Measurements from ENCODE around the gene CYP2C19.
"Not testable (repeated sequence)": the region's sequence is repeated elsewhere in the genome, so short reads cannot be mapped to it uniquely, and the experiment has no call there.

The CYP2C19 gene

GRCh38 chr10:94762393-94762792 lies at the start of gene CYP2C19:
CYP2C19 (plus strand) TSS chr10:94762681; CDS start chr10:94762706, 25 bp downstream.
- DNase-seq (ENCODE audit: low spot score): no peak

DNA sequence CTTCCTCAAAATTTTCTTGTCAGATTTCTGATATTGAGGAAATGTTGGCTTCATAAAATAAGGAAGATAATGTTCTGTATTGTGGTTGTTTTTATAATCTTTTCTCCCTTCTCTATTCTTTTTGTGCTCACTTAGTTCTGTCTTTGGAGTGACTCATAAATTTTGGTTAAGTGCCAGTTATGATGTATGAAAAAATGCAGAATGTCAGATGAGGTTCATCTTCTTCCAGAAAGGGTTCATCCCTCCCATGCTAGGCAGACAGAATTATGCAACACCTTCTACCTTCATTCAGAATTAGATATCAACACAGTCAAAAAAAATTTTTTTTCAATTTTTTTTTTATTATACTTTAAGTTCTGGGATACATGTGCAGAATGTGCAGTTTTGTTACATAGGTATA lies 36.6 kb upstream of the CYP2C19 start:
- DNase-seq (ENCODE audit: low spot score): no peak

GRCh38 chr10:94735197-94735596 lies 27.3 kb upstream of the CYP2C19 start:
- no peak for DNase-seq (ENCODE audit: low spot score)

DNA sequence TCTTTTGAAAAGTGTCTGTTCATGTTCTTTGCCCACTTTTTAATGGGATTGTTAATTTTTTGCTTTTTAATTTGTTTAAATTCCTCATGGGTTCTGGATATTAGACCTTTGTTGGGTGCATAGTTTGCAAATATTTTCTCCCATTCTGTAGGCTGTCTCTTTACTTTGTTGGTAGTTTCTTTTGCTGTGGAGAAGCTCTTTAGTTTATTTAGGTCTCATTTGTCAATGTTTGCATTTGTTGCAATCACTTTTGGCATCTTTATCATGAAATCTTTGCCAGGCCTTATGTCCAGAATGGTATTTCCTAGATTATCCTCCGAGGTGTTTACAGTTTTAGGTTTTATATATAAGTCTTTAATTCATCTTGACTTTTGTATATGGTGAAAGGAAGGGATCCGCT lies 23.9 kb upstream of the CYP2C19 start:
- DNase-seq (ENCODE audit: low spot score): no peak

DNA sequence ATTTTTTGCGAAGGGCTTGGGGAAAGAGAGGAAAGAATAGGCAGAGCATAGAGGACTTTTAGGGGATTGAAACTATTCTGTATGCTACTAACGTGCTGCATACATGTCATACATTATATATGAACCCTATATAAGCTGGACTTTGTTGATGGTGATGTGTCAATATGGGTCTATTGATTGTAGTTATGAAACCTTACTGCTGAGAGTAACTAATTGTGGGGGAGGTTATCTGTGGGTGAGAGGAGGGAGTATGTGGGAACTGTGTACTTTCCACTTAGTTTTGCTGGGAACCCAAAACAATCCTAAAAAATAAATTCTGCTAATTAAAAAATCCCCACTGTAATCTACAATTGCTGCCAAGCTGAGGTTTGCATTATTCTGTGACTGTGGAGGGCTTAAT lies 15.3 kb upstream of the CYP2C19 start:
- DNase-seq (ENCODE audit: low spot score): no peak

DNA sequence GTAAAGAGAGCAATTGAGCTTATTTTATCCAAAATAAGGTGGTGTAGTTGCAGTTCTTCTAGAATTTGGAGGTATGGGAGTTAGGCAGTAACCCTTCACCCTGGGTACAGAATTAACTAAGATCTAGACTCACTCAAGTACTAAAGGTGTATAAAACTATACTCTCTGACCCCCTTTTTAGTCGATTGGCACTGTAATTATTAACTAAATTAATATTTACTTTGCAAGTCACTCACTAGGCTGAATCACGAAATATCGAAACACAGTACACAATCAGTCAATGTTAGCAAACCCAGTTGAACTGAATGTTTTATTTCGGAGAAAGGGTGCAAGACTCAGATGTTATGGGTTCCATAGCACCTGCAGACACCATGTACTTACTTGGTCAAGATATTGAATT lies 14.6 kb upstream of the CYP2C19 start:
- DNase-seq (ENCODE audit: low spot score): no peak

- DNase-seq (ENCODE audit: low spot score): no peak
These were observed 4.6 kb upstream of the CYP2C19 start for GRCh38 chr10:94757916-94758315.

DNA sequence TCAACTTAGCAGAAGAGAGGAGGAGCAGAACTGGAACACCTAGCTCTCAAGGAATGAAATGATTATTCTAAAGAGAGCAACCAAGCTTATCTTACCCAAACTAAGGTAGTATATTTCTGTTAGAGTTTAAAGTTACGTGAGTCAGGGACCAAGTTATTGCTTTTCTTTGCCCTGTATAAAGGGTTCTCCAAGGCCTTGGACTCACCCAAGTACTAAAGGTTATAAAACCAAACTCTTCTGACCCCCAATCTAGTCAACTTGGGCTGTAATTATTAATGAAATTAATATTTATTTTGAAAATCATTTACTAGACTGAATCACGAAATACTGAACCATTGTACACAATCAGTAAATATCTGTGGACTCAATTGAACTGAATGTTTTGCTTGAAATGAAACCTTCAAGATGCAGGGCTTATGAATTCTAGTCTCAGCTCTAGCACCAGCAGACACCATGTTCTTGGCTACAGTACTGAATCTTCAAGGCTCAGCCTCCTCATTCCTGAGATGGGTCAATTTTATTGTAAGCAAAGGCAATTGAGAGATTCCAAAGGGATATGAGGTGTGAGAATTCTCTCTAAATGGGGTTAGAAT lies 1.8 kb upstream of the CYP2C19 start:
- DNase-seq (ENCODE audit: low spot score): no peak

- DNase-seq (ENCODE audit: low spot score): not testable (repeated sequence)
These were observed 12.9 kb downstream of the CYP2C19 start for GRCh38 chr10:94775425-94775824.

GRCh38 chr10:94777886-94778458 lies 15.5 kb downstream of the CYP2C19 start:
- no peak for DNase-seq (ENCODE audit: low spot score)

DNA sequence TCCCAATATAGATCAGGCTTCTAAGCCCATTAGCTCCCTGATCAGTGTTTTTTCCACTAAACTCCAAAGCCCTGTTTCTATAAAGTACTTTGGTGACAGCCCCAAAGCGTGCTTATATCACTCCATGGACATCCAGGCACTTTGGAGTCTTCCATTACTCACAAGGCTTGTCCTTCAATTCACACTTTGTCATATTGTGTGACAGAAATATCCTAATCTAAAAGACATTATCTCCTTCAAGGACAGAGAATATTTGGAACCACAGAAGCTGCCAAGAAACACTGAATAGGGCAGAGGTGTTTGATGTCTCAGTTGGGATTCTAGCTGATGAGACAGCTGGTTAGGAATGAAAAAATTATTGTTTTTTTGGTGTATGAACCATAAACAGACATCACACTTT lies 18.4 kb downstream of the CYP2C19 start:
- no peak for DNase-seq (ENCODE audit: low spot score)

GRCh38 chr10:94784256-94784655 lies 21.8 kb downstream of the CYP2C19 start:
- DNase-seq (ENCODE audit: low spot score): no peak

DNA sequence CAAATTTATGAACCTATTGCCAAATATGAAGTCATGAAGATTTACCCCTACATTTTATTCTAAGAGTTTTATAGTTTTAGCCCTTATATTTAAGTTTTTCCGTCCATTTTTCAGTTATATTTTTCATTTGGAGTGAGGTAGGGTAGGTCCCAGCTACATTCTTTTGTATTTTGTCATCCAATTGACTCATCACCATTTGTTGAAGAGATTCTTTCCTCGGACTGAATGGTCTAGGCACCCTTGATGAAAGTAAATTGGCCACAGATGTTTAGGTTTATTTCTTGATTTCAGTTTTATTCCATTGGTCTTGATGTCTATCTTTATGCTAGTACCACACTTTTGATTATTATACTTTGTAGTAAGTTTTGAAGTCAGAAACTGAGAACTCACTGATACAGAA lies 22.7 kb downstream of the CYP2C19 start:
- DNase-seq (ENCODE audit: low spot score): no peak

- DNase-seq (ENCODE audit: low spot score): not testable (repeated sequence)
These were observed 38.1 kb downstream of the CYP2C19 start for GRCh38 chr10:94800551-94800950.

DNA sequence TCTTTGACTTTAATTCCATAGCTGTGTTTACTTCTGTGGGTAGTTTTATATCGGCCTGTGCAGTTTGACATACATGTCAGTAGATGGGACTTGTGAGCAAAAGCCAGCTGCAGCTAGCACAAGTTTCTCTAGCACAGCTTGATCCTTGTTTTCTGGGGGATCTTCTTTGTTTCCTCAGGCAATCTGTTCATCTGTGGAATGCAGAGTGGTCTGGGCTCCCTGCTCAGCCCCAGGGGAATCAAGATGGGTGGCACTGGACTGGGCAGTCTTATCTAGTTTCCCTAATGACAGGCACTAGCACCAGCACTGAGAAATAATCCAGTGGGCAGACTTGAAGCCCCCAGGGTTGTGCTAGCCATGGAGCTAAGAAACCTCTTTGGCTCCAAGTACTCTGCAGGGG lies 40.8 kb downstream of the CYP2C19 start:
- no peak for DNase-seq (ENCODE audit: low spot score)

DNA sequence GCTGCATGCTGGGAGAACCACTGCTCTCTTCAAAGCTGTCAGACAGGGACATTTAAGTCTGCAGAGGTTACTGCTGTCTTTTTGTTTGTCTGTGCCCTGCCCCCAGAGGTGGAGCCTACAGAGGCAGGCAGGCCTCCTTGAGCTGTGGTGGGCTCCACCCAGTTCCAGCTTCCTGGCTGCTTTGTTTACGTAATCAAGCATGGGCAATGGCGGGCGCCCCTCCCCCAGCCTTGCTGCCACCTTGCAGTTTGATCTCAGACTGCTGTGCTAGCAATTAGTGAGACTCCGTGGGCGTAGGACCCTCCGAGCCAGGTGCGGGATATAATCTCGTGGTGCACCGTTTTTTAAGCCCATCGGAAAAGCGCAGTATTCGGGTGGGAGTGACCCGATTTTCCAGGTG lies 67.5 kb downstream of the CYP2C19 start:
- not testable (repeated sequence) for DNase-seq (ENCODE audit: low spot score)

- DNase-seq (ENCODE audit: low spot score): no peak
These were observed 83.7 kb downstream of the CYP2C19 start for GRCh38 chr10:94846204-94846603.

DNA sequence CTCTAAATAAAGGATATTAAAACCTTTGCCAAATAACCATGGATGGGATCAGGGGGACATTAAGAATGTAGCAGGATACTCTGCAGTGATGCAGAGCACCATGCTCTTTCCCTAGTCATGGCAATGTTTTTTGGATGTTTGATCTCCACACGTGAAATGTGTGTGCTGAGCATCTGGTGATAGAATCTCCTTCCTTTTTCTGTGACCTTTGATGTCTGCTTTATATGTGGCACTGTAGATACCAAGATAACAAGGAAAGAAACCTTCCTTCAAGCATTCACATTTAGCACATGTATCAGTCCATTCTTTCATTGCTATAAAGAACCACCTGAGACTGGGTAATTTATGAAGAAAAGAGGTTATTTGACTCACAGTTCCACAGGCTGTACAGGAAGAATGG lies 88.3 kb downstream of the CYP2C19 start:
- DNase-seq (ENCODE audit: low spot score): no peak

- no peak for DNase-seq (ENCODE audit: low spot score)
These were observed 88.8 kb downstream of the CYP2C19 start for GRCh38 chr10:94851263-94851662.

- no peak for DNase-seq (ENCODE audit: low spot score)
These were observed 90.0 kb downstream of the CYP2C19 start for GRCh38 chr10:94852438-94852837.

DNA sequence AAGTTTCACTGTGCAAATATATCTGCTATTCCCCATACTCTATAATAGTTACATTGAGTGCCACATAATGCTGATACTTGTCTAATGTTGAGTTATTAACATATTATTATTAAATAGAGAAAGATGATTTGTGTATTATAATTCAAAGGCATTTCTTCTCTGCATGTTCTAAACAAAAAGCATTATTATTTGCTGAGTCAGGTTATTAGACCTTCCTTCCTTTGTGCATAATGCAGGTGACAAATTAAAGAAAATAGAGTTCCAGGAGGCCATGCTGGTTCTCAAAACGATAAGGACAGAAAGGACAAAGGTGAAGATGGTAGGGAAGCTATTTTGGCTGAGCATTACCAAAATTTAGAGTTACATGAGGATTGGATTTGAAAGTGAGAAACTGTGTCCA lies 90.6 kb downstream of the CYP2C19 start:
- no peak for DNase-seq (ENCODE audit: low spot score)

DNA sequence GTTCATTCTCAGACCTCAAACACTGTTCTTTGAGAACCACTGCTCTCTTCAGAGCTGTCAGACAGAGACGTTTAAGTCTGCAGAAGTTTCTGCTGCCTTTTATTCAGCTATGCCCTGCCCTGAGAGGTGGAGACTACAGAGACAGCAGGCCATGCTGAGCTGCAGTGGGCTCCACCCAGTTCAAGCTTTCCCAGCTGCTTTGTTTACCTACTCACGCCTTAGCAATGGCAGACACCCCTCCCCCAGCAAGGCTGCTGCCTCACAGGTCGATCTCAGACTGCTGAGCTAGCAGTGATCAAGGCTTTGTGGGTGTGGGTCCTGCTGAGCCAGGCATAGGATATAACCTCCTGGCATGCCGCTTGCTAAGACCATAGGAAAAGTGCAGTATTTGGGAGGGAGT lies 95.5 kb downstream of the CYP2C19 start:
- no peak for DNase-seq (ENCODE audit: low spot score)

DNA sequence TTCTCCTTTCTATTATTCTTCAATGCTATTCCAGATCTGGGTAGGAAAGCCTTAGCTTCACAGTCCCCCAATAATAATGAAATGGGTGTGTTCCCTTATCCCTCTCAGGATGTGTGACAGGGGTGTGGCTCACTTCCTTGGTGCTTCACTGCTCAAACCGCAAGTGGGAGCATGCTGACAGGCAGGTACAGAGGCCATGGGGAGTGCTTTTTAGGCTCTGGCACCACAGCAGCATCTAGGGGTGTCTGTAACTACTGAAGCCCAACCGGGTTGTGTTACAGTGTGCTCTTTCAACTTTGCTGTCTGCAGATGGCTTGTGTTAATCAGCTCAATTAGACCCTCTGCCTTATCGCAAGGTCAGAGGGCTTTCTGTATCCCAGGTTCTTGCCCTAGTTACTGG lies 96.6 kb downstream of the CYP2C19 start:
- DNase-seq (ENCODE audit: low spot score): no peak

- DNase-seq (ENCODE audit: low spot score): no peak
These were observed 116.2 kb downstream of the CYP2C19 start for GRCh38 chr10:94878649-94879048.

All from CD4-positive, alpha-beta T cell treated with Interleukin-2 at 100 ng/mL for 4 hours (primary cell).